ENCODE data around the gene GLT8D2. TPM values are rescaled to one million over a fixed set of nuclear protein-coding genes. Genes with fewer than 3 reads are reported as not detected.

GLT8D2 gene
- total and polyA plus RNA-seq, 7 experiments from 2014 or later: 0.15 to 0.43 TPM; not detected in 5

- ATAC-seq (no peak), DNase-seq (no peak)
- Histone ChIP-seq H3K4me3 (ENCODE audit: low read length) (no peak overlapping the region), H3K4me1 (ENCODE audit: control insufficient read depth in 2 of 2, insufficient read depth in 2 of 2, low read length in 2 of 2) (peaks cover 13 to 17% of the 10 kb centered on the region in 2 donors), H3K27ac (ENCODE audit: low read depth, low read length) (no peak overlapping the region), H3K36me3 (ENCODE audit: control insufficient read depth in 2 of 3, insufficient read depth in 3 of 3, low read length in 3 of 3) (peaks cover 0 to 2% (median 0%) of the 10 kb centered on the region in 3 experiments), H3K27me3 (ENCODE audit: control insufficient read depth in 2 of 2, insufficient read depth in 2 of 2, low read length in 2 of 2) (no peaks in the 10 kb centered on the region), H3K9me3 (ENCODE audit: control insufficient read depth in 2 of 3, low read length in 3 of 3) (no peaks in the 10 kb centered on the region)
- intact Hi-C loops (cut with micrococcal nuclease): no loop called here
- H3K4me1 Mint-ChIP-seq: peaks cover 22 to 51% (median 41%) of the 10 kb centered on the region in 7 donors
- ChIA-PET CTCF (no interaction called here), POLR2A (interaction anchor here (3.9 kb wide), 1 partner anchor 30 kb away, joined by 54 read pairs; the partner anchor contains the start of gene HSP90B1)
- H3K27ac Mint-ChIP-seq: peak overlapping the region in 4 of 9 donors; percentile 32 to 63 (median 46)
- peaks cover 0 to 13% (median 4%) of the 10 kb centered on the region in 5 donors for H3K36me3 Mint-ChIP-seq
- no peaks in the 10 kb centered on the region for H3K27me3 Mint-ChIP-seq
- peaks cover 0 to 1% (median 0%) of the 10 kb centered on the region in 11 donors for H3K9me3 Mint-ChIP-seq
- peak overlapping the region in 7 of 10 donors; percentile 9 to 73 (median 39) for H3K4me3 Mint-ChIP-seq
These were observed 91.4 kb downstream of the GLT8D2 start for GRCh38 chr12:103958621-103959020.

GRCh38 chr12:103957865-103958388 is 92.1 kb downstream of the GLT8D2 start:
- DNase-seq: no peak
- H3K4me1 Mint-ChIP-seq: peaks cover 21 to 53% (median 38%) of the 10 kb centered on the region in 7 donors
- no peak for ATAC-seq
- H3K27ac Mint-ChIP-seq: peak overlapping the region; percentile 93 to 99 (median 98)
- Histone ChIP-seq H3K27me3 (ENCODE audit: control insufficient read depth in 2 of 2, insufficient read depth in 2 of 2, low read length in 2 of 2) (no peaks in the 10 kb centered on the region), H3K9me3 (ENCODE audit: control insufficient read depth in 2 of 3, low read length in 3 of 3) (no peaks in the 10 kb centered on the region), H3K4me1 (ENCODE audit: control insufficient read depth in 2 of 2, insufficient read depth in 2 of 2, low read length in 2 of 2) (peaks cover 13 to 17% of the 10 kb centered on the region in 2 donors), H3K36me3 (ENCODE audit: control insufficient read depth in 2 of 3, insufficient read depth in 3 of 3, low read length in 3 of 3) (peaks cover 0 to 9% (median 0%) of the 10 kb centered on the region in 3 experiments), H3K27ac (ENCODE audit: low read depth, low read length) (peak overlapping the region; percentile 73), H3K4me3 (ENCODE audit: low read length) (no peak overlapping the region)
- H3K9me3 Mint-ChIP-seq: peaks cover 0 to 1% (median 0%) of the 10 kb centered on the region in 11 donors
- H3K27me3 Mint-ChIP-seq: no peaks in the 10 kb centered on the region
- H3K4me3 Mint-ChIP-seq: peak overlapping the region; percentile 95 to 100 (median 99)
- intact Hi-C loops (cut with micrococcal nuclease): loop anchor here (1.0 to 2.0 kb wide), 13 partner anchors 7 to 1279 kb away; partner anchors contain the start of genes NT5DC3 (in 2 of the 2), TDG (in 2 of the 2), APPL2 (in 1 of the 2) and HCFC2 (in 1 of the 2)
- POLR2A ChIA-PET: interaction anchor here (1.0 to 10.3 kb wide), 4 partner anchors 7 to 56 kb away, joined by 4 to 165 read pairs (median 32); partner anchors contain the start of genes HSP90B1 and TDG
- CTCF ChIA-PET: no interaction called here
- peaks cover 0 to 16% (median 4%) of the 10 kb centered on the region in 5 donors for H3K36me3 Mint-ChIP-seq

GRCh38 chr12:103956509-103957027 is 93.4 kb downstream of the GLT8D2 start:
- no peaks in the 10 kb centered on the region for H3K27me3 ChIP-seq (ENCODE audit: control insufficient read depth in 2 of 2, insufficient read depth in 2 of 2, low read length in 2 of 2)
- peaks cover 13 to 17% of the 10 kb centered on the region in 2 donors for H3K4me1 ChIP-seq (ENCODE audit: control insufficient read depth in 2 of 2, insufficient read depth in 2 of 2, low read length in 2 of 2)
- H3K4me3 Mint-ChIP-seq: peak overlapping the region; percentile 95 to 100 (median 99)
- ATAC-seq: no peak
- H3K36me3 ChIP-seq (ENCODE audit: control insufficient read depth in 2 of 3, insufficient read depth in 3 of 3, low read length in 3 of 3): peaks cover 0 to 22% (median 0%) of the 10 kb centered on the region in 3 experiments
- H3K4me3 ChIP-seq (ENCODE audit: low read length): peak overlapping the region; percentile 91
- intact Hi-C loops (cut with micrococcal nuclease): loop anchor here (1.0 to 2.0 kb wide), 13 partner anchors 9 to 1280 kb away; partner anchors contain the start of genes NT5DC3 (in 2 of the 2), TDG (in 2 of the 2), APPL2 (in 1 of the 2) and HCFC2 (in 1 of the 2)
- peak overlapping the region; percentile 93 to 99 (median 98) for H3K27ac Mint-ChIP-seq
- POLR2A ChIA-PET: interaction anchor here (0.6 to 10.3 kb wide), 13 partner anchors 9 to 181 kb away, joined by 3 to 165 read pairs (median 6); partner anchors contain the start of genes HSP90B1, NFYB and TDG
- H3K27me3 Mint-ChIP-seq: no peaks in the 10 kb centered on the region
- peak overlapping the region; percentile 73 for H3K27ac ChIP-seq (ENCODE audit: low read depth, low read length)
- H3K9me3 Mint-ChIP-seq: peaks cover 0 to 1% (median 0%) of the 10 kb centered on the region in 11 donors
- CTCF ChIA-PET: interaction anchor here (1.0 to 2.3 kb wide), 4 partner anchors 9 to 76 kb away, joined by 3 to 11 read pairs (median 4); partner anchors contain the start of gene TDG
- DNase-seq: peak in 3 of 9 donors; percentile 4 to 7 (median 5)
- H3K4me1 Mint-ChIP-seq: peaks cover 25 to 58% (median 43%) of the 10 kb centered on the region in 7 donors
- H3K36me3 Mint-ChIP-seq: peaks cover 0 to 21% (median 7%) of the 10 kb centered on the region in 5 donors
- H3K9me3 ChIP-seq (ENCODE audit: control insufficient read depth in 2 of 3, low read length in 3 of 3): no peaks in the 10 kb centered on the region

- Mint-ChIP-seq H3K27ac (peak overlapping the region; percentile 93 to 99 (median 98)), H3K4me1 (peaks cover 25 to 58% (median 44%) of the 10 kb centered on the region in 7 donors), H3K4me3 (peak overlapping the region; percentile 95 to 100 (median 99)), H3K27me3 (no peaks in the 10 kb centered on the region), H3K36me3 (peaks cover 0 to 21% (median 7%) of the 10 kb centered on the region in 5 donors), H3K9me3 (peaks cover 0 to 1% (median 0%) of the 10 kb centered on the region in 11 donors)
- Histone ChIP-seq H3K9me3 (ENCODE audit: control insufficient read depth in 2 of 3, low read length in 3 of 3) (no peaks in the 10 kb centered on the region), H3K4me3 (ENCODE audit: low read length) (peak overlapping the region; percentile 91), H3K27me3 (ENCODE audit: control insufficient read depth in 2 of 2, insufficient read depth in 2 of 2, low read length in 2 of 2) (no peaks in the 10 kb centered on the region), H3K27ac (ENCODE audit: low read depth, low read length) (peak overlapping the region; percentile 73), H3K4me1 (ENCODE audit: control insufficient read depth in 2 of 2, insufficient read depth in 2 of 2, low read length in 2 of 2) (peaks cover 13 to 17% of the 10 kb centered on the region in 2 donors), H3K36me3 (ENCODE audit: control insufficient read depth in 2 of 3, insufficient read depth in 3 of 3, low read length in 3 of 3) (peaks cover 0 to 23% (median 0%) of the 10 kb centered on the region in 3 experiments)
- ATAC-seq: no peak
- CTCF ChIA-PET: interaction anchor here (1.0 to 2.3 kb wide), 3 partner anchors 9 to 76 kb away, joined by 3 to 11 read pairs (median 3); partner anchors contain the start of gene TDG
- intact Hi-C loops (cut with micrococcal nuclease): loop anchor here (2.0 kb wide), 6 partner anchors 15 to 1281 kb away; partner anchors contain the start of genes APPL2 (in 1 of the 2), HCFC2 (in 1 of the 2) and WASHC4 (in 1 of the 2)
- no peak for DNase-seq
- POLR2A ChIA-PET: interaction anchor here (0.6 to 10.3 kb wide), 12 partner anchors 9 to 1374 kb away, joined by 3 to 165 read pairs (median 7); partner anchors contain the start of genes HSP90B1 and TDG
These were observed 94.0 kb downstream of the GLT8D2 start for GRCh38 chr12:103955811-103956508.

- peaks cover 23 to 57% (median 41%) of the 10 kb centered on the region in 7 donors for H3K4me1 Mint-ChIP-seq
- Histone ChIP-seq H3K4me3 (ENCODE audit: low read length) (no peak overlapping the region), H3K4me1 (ENCODE audit: control insufficient read depth in 2 of 2, insufficient read depth in 2 of 2, low read length in 2 of 2) (peaks cover 13 to 16% of the 10 kb centered on the region in 2 donors), H3K27ac (ENCODE audit: low read depth, low read length) (no peak overlapping the region), H3K9me3 (ENCODE audit: control insufficient read depth in 2 of 3, low read length in 3 of 3) (no peaks in the 10 kb centered on the region), H3K36me3 (ENCODE audit: control insufficient read depth in 2 of 3, insufficient read depth in 3 of 3, low read length in 3 of 3) (peaks cover 0 to 56% (median 7%) of the 10 kb centered on the region in 3 experiments), H3K27me3 (ENCODE audit: control insufficient read depth in 2 of 2, insufficient read depth in 2 of 2, low read length in 2 of 2) (no peaks in the 10 kb centered on the region)
- peaks cover 4 to 33% (median 11%) of the 10 kb centered on the region in 5 donors for H3K36me3 Mint-ChIP-seq
- ChIA-PET POLR2A (interaction anchor here (1.5 to 10.3 kb wide), 4 partner anchors 10 to 22 kb away, joined by 4 to 165 read pairs (median 22); partner anchors contain the start of genes HSP90B1 and TDG), CTCF (interaction anchor here (0.6 kb wide), 1 partner anchor 14 kb away, joined by 3 read pairs; no protein-coding TSS in a partner anchor)
- no peaks in the 10 kb centered on the region for H3K27me3 Mint-ChIP-seq
- peak overlapping the region in 1 of 10 donors; percentile 15 for H3K4me3 Mint-ChIP-seq
- DNase-seq (no peak), ATAC-seq (no peak)
- H3K27ac Mint-ChIP-seq: peak overlapping the region in 6 of 9 donors; percentile 6 to 88 (median 72)
- intact Hi-C loops (cut with micrococcal nuclease): no loop called here
- H3K9me3 Mint-ChIP-seq: peaks cover 0 to 1% (median 0%) of the 10 kb centered on the region in 11 donors
These were observed 97.5 kb downstream of the GLT8D2 start for GRCh38 chr12:103952497-103952896.
